H9 (cell line): ENCODE measurements around the gene FCF1. TPM values are rescaled to one million over a fixed set of nuclear protein-coding genes. Genes with fewer than 3 reads are reported as not detected.

Experiments
- DNase-seq: peaks from one replicate; pipeline ENCODE4 v3.0.0-alpha.2; 2017
- H2AFZ ChIP-seq: one replicate; pipeline ENCODE4 v1.6.1; 2013; ENCODE audit warnings: mild to moderate bottlenecking, low read length, control low read depth, moderate library complexity
- H2AK5ac ChIP-seq: 2 replicates; pipeline ENCODE4 v1.6.1; 2013; ENCODE audit warnings: low read length, control low read depth, mixed read lengths; ENCODE audit not compliant: insufficient read length
- H2BK120ac ChIP-seq: one replicate; pipeline ENCODE4 v1.6.1; 2013; ENCODE audit warnings: low read depth, mild to moderate bottlenecking, low read length, control low read depth, inconsistent platforms; ENCODE audit not compliant: poor library complexity, severe bottlenecking
- H2BK12ac ChIP-seq: 2 replicates; pipeline ENCODE4 v1.6.1; 2013; ENCODE audit warnings: low read length, control low read depth, mixed read lengths, low read depth; ENCODE audit not compliant: insufficient read length
- H2BK15ac ChIP-seq: 2 replicates; pipeline ENCODE4 v1.6.1; 2013; ENCODE audit warnings: low read depth, low read length, control low read depth
- H2BK20ac ChIP-seq: one replicate; pipeline ENCODE4 v1.6.1; 2013; ENCODE audit warnings: low read depth, mild to moderate bottlenecking, low read length, control low read depth, inconsistent platforms; ENCODE audit not compliant: poor library complexity, severe bottlenecking
- H2BK5ac ChIP-seq: 2 replicates; pipeline ENCODE4 v1.6.1; 2013; ENCODE audit warnings: low read length, control low read depth, mixed read lengths; ENCODE audit not compliant: insufficient read length
- H3K14ac ChIP-seq: 2 replicates; pipeline ENCODE4 v1.6.1; 2013; ENCODE audit warnings: low read length, control low read depth; ENCODE audit not compliant: insufficient read depth
- H3K18ac ChIP-seq: 2 replicates; pipeline ENCODE4 v1.6.1; 2013; ENCODE audit warnings: low read depth, mild to moderate bottlenecking, mixed read lengths, low read length, control low read depth; ENCODE audit not compliant: insufficient read length
- H3K23ac ChIP-seq: 2 replicates; pipeline ENCODE4 v1.6.1; 2013; ENCODE audit warnings: low read length, control low read depth, mixed read lengths, low read depth; ENCODE audit not compliant: insufficient read length
- H3K23me2 ChIP-seq: 2 replicates; pipeline ENCODE4 v1.6.1; 2013; ENCODE audit warnings: low read depth, mild to moderate bottlenecking, mixed read lengths, low read length, control low read depth; ENCODE audit not compliant: insufficient read length, poor library complexity, severe bottlenecking
- H3K27ac ChIP-seq: 2 replicates; pipeline ENCODE4 v1.5.1; 2013; ENCODE audit warnings: low read length, control low read depth, mixed read lengths, low read depth; ENCODE audit not compliant: insufficient read length
- H3K27me3 ChIP-seq: 2 replicates; pipeline ENCODE4 v1.6.1; 2013; ENCODE audit warnings: low read length, control low read depth, inconsistent platforms; ENCODE audit not compliant: insufficient read depth
- H3K4ac ChIP-seq: 2 replicates; pipeline ENCODE4 v1.6.1; 2013; ENCODE audit warnings: low read depth, mild to moderate bottlenecking, control low read depth, inconsistent platforms, low read length, moderate library complexity
- H3K4me1 ChIP-seq: 2 replicates; pipeline ENCODE4 v1.6.1; 2013; ENCODE audit warnings: low read length, control low read depth, inconsistent platforms; ENCODE audit not compliant: insufficient read depth
- H3K4me2 ChIP-seq: 2 replicates; pipeline ENCODE4 v1.6.1; 2013; ENCODE audit warnings: low read length, control low read depth, mixed read lengths; ENCODE audit not compliant: insufficient read length, insufficient read depth
- H3K56ac ChIP-seq: 2 replicates; pipeline ENCODE4 v1.6.1; 2013; ENCODE audit warnings: low read depth, mild to moderate bottlenecking, mixed read lengths, low read length, control low read depth; ENCODE audit not compliant: insufficient read length
- H3K79me1 ChIP-seq: 2 replicates; pipeline ENCODE4 v1.6.1; 2013; ENCODE audit warnings: low read depth, mild to moderate bottlenecking, moderate library complexity, low read length, control low read depth, inconsistent platforms; ENCODE audit not compliant: insufficient read depth, poor library complexity, severe bottlenecking
- H3K79me2 ChIP-seq: 2 replicates; pipeline ENCODE4 v1.6.1; 2013; ENCODE audit warnings: low read length, control low read depth, inconsistent platforms; ENCODE audit not compliant: insufficient read depth
- H3K9ac ChIP-seq: 2 replicates; pipeline ENCODE4 v1.6.1; 2013; ENCODE audit warnings: low read length, control low read depth, mixed read lengths; ENCODE audit not compliant: insufficient read length; ENCODE audit errors: extremely low read depth
- H3K9me3 ChIP-seq: one replicate; pipeline ENCODE4 v1.6.1; 2013; ENCODE audit warnings: low read depth, low read length, inconsistent platforms; ENCODE audit not compliant: control insufficient read depth
- H3T11ph ChIP-seq: one replicate; pipeline ENCODE4 v1.6.1; 2013; ENCODE audit warnings: mild to moderate bottlenecking, low read length, control low read depth, inconsistent platforms
- H4K20me1 ChIP-seq: one replicate; pipeline ENCODE4 v1.6.1; 2013; ENCODE audit not compliant: control insufficient read depth, insufficient read length, insufficient read depth
- H4K5ac ChIP-seq: 2 replicates; pipeline ENCODE4 v1.6.1; 2013; ENCODE audit warnings: low read depth, mild to moderate bottlenecking, mixed read lengths, low read length, control low read depth; ENCODE audit not compliant: insufficient read length
- H4K8ac ChIP-seq: replicated peaks from 2 replicates; pipeline ENCODE4 v1.6.1; 2013; ENCODE audit warnings: low read length, control low read depth, mixed read lengths, low read depth; ENCODE audit not compliant: insufficient read length
- H4K91ac ChIP-seq: 2 replicates; pipeline ENCODE4 v1.6.1; 2013; ENCODE audit warnings: low read depth, mild to moderate bottlenecking, moderate library complexity, mixed read lengths, low read length, control low read depth; ENCODE audit not compliant: insufficient read length
- H3K27ac Mint-ChIP-seq, 3 experiments: 2 replicates in 2 of 3; 3 replicates in 1 of 3; pipeline ENCODE4 v1.8.0; 2020 to 2021; ENCODE audit warnings: mixed read lengths in 3 of 3, mild to moderate bottlenecking in 1 of 3, moderate library complexity in 1 of 3
- H3K27me3 Mint-ChIP-seq: 2 replicates; pipeline ENCODE4 v1.8.0; 2021; ENCODE audit warnings: low read depth, mild to moderate bottlenecking, moderate library complexity, mixed read lengths
- H3K36me3 Mint-ChIP-seq, 3 experiments: 2 replicates in 2 of 3; 3 replicates in 1 of 3; pipeline ENCODE4 v1.8.0; 2020 to 2021; ENCODE audit warnings: low read depth in 3 of 3, mixed read lengths in 3 of 3; ENCODE audit not compliant: insufficient read depth in 1 of 3
- H3K4me1 Mint-ChIP-seq, 2 experiments: 2 replicates each; pipeline ENCODE4 v1.8.0; 2020; ENCODE audit warnings: mixed read lengths in 2 of 2
- H3K4me3 Mint-ChIP-seq, 2 experiments: 2 replicates in 1 of 2; 3 replicates in 1 of 2; pipeline ENCODE4 v1.8.0; 2020 to 2021; ENCODE audit warnings: mild to moderate bottlenecking in 2 of 2, mixed read lengths in 2 of 2, moderate library complexity in 1 of 2
- H3K9me3 Mint-ChIP-seq, 2 experiments: 2 replicates in 1 of 2; 3 replicates in 1 of 2; pipeline ENCODE4 v1.8.0; 2020; ENCODE audit warnings: mild to moderate bottlenecking in 2 of 2, mixed read lengths in 2 of 2, moderate library complexity in 1 of 2
- WGBS: extraction: QIAGEN DNeasy Blood & Tissue Kit; methylation state at CpG from one replicate; pipeline ENCODE4 v1.1.7; 2013; ENCODE audit warnings: missing lambda C conversion rate, low lambda C conversion rate, mixed read lengths; ENCODE audit not compliant: insufficient read length; ENCODE audit errors: extremely low coverage; 5-methylcytosine and 5-hydroxymethylcytosine counted together
- total RNA-seq: library from RNA; stranded (reverse); gene quantifications from 2 replicates; pipeline ENCODE4 v1.2.1, GENCODE V29; 2021
- TF ChIP-seq, protein P1 (sequence below): fragments of 200-600 bp; sonication (generic); conservative IDR thresholded peaks from 3 replicates; pipeline ENCODE4 v1.8.0; 2021; ENCODE audit warnings: antibody characterized with exemption, mild to moderate bottlenecking

FCF1 gene
- total RNA-seq, 1 experiment from 2014 or later = 87.7 TPM

- Histone ChIP-seq H3K14ac (no peak overlapping the region), H2BK20ac (no peak overlapping the region), H4K20me1 (no peaks in the 10 kb centered on the region), H3K79me2 (no peaks in the 10 kb centered on the region), H2AK5ac (no peak overlapping the region), H3T11ph (no peak overlapping the region), H3K79me1 (no peaks in the 10 kb centered on the region), H3K18ac (no peak overlapping the region), H3K4me2 (no peak overlapping the region), H4K8ac (no peak overlapping the region), H2BK15ac (no peak overlapping the region), H4K5ac (no peak overlapping the region), H3K56ac (no peak overlapping the region), H4K91ac (no peak overlapping the region), H3K9me3 (no peaks in the 10 kb centered on the region), H2AFZ (no peak overlapping the region), H3K9ac (no peak overlapping the region), H3K23ac (no peak overlapping the region), H3K4ac (no peak overlapping the region), H2BK12ac (no peak overlapping the region), H3K27me3 (no peaks in the 10 kb centered on the region), H3K4me1 (no peaks in the 10 kb centered on the region), H3K27ac (no peak overlapping the region), H2BK120ac (no peak overlapping the region), H3K23me2 (no peaks in the 10 kb centered on the region), H2BK5ac (no peak overlapping the region)
- Mint-ChIP-seq H3K4me1 (no peaks in the 10 kb centered on the region), H3K27me3 (no peaks in the 10 kb centered on the region), H3K4me3 (no peak overlapping the region), H3K9me3 (no peaks in the 10 kb centered on the region), H3K27ac (no peak overlapping the region; a peak in 1 of 7 replicates), H3K36me3 (peaks cover 18 to 81% (median 68%) of the 10 kb centered on the region in 3 experiments; a peak in 6 of 7 replicates)
- no CpG with 5 or more reads among the region's 4 CpGs for WGBS
- DNase-seq = no peak
- TF ChIP-seq, protein P1, sequence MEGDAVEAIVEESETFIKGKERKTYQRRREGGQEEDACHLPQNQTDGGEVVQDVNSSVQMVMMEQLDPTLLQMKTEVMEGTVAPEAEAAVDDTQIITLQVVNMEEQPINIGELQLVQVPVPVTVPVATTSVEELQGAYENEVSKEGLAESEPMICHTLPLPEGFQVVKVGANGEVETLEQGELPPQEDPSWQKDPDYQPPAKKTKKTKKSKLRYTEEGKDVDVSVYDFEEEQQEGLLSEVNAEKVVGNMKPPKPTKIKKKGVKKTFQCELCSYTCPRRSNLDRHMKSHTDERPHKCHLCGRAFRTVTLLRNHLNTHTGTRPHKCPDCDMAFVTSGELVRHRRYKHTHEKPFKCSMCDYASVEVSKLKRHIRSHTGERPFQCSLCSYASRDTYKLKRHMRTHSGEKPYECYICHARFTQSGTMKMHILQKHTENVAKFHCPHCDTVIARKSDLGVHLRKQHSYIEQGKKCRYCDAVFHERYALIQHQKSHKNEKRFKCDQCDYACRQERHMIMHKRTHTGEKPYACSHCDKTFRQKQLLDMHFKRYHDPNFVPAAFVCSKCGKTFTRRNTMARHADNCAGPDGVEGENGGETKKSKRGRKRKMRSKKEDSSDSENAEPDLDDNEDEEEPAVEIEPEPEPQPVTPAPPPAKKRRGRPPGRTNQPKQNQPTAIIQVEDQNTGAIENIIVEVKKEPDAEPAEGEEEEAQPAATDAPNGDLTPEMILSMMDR = no peak
Observed at GRCh38 chr14:74671789-74672188, 41.2 kb upstream of the FCF1 start.
